ENCODE measurements around the gene CRNKL1.

DNA sequence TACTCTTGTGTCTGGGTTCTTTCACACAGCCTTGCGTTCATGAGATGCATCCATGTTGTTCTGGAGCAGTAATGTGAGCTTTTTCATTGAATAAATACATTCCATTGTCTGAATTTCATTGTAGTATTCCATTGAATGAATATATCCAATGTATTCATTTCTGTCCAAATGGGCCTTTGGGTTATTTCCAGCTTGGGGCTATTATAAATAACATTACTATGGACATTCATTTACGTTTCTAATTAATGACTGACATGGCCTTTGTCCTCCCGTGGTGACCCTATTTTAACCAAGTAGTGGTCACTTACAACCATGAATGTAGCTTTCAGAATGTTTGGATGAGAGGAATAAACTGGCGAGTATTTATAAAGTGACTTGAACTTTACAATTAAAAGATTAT lies 65.2 kb downstream of the CRNKL1 start:
- TF ChIP-seq, protein P1, sequence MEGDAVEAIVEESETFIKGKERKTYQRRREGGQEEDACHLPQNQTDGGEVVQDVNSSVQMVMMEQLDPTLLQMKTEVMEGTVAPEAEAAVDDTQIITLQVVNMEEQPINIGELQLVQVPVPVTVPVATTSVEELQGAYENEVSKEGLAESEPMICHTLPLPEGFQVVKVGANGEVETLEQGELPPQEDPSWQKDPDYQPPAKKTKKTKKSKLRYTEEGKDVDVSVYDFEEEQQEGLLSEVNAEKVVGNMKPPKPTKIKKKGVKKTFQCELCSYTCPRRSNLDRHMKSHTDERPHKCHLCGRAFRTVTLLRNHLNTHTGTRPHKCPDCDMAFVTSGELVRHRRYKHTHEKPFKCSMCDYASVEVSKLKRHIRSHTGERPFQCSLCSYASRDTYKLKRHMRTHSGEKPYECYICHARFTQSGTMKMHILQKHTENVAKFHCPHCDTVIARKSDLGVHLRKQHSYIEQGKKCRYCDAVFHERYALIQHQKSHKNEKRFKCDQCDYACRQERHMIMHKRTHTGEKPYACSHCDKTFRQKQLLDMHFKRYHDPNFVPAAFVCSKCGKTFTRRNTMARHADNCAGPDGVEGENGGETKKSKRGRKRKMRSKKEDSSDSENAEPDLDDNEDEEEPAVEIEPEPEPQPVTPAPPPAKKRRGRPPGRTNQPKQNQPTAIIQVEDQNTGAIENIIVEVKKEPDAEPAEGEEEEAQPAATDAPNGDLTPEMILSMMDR (IDR thresholded peaks at IDR 0.05 in 2 of 3, conservative IDR thresholded peaks at IDR 0.05 in 1 of 3; ENCODE audit: borderline replicate concordance in 1 of 3, insufficient read depth in 1 of 3, low read depth in 2 of 3, low read length in 2 of 3) = no peak
- TF ChIP-seq POLR2A (IDR thresholded peaks at IDR 0.05; ENCODE audit: borderline replicate concordance, extremely low read depth, insufficient read depth, insufficient read length) (no peak), SP1 (IDR thresholded peaks at IDR 0.05; ENCODE audit: low read depth) (no peak), POLR2AphosphoS5 (IDR thresholded peaks at IDR 0.05; ENCODE audit: low read depth, low read length) (no peak), CEBPB (IDR thresholded peaks at IDR 0.05; ENCODE audit: low read depth) (no peak), FOSL1 (IDR thresholded peaks at IDR 0.05; ENCODE audit: low read depth) (no peak), EZH2 (IDR thresholded peaks at IDR 0.05) (no peak), ELF1 (IDR thresholded peaks at IDR 0.05; ENCODE audit: borderline replicate concordance, low read depth) (no peak), JUND (IDR thresholded peaks at IDR 0.05) (no peak), EGR1 (IDR thresholded peaks at IDR 0.05; ENCODE audit: low read depth) (no peak)
- TF ChIP-seq, protein P2, sequence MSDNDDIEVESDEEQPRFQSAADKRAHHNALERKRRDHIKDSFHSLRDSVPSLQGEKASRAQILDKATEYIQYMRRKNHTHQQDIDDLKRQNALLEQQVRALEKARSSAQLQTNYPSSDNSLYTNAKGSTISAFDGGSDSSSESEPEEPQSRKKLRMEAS (IDR thresholded peaks at IDR 0.05) = no peak
- TF ChIP-seq, protein P3, sequence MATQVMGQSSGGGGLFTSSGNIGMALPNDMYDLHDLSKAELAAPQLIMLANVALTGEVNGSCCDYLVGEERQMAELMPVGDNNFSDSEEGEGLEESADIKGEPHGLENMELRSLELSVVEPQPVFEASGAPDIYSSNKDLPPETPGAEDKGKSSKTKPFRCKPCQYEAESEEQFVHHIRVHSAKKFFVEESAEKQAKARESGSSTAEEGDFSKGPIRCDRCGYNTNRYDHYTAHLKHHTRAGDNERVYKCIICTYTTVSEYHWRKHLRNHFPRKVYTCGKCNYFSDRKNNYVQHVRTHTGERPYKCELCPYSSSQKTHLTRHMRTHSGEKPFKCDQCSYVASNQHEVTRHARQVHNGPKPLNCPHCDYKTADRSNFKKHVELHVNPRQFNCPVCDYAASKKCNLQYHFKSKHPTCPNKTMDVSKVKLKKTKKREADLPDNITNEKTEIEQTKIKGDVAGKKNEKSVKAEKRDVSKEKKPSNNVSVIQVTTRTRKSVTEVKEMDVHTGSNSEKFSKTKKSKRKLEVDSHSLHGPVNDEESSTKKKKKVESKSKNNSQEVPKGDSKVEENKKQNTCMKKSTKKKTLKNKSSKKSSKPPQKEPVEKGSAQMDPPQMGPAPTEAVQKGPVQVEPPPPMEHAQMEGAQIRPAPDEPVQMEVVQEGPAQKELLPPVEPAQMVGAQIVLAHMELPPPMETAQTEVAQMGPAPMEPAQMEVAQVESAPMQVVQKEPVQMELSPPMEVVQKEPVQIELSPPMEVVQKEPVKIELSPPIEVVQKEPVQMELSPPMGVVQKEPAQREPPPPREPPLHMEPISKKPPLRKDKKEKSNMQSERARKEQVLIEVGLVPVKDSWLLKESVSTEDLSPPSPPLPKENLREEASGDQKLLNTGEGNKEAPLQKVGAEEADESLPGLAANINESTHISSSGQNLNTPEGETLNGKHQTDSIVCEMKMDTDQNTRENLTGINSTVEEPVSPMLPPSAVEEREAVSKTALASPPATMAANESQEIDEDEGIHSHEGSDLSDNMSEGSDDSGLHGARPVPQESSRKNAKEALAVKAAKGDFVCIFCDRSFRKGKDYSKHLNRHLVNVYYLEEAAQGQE (IDR thresholded peaks at IDR 0.05; ENCODE audit: low read depth) = no peak
